ENCODE data around the gene ANTXR1. TPM values are rescaled to one million over a fixed set of nuclear protein-coding genes. Genes with fewer than 3 reads are reported as not detected.

The ANTXR1 gene
- total RNA-seq, 5 donors from 2014 or later (not counting 1 experiment from before 2014, with no cell fraction given): 0.19 to 0.79 (median 0.63) TPM; not detected in 1

- 57% methylated on average over 6 of the region's 8 CpGs for WGBS (ENCODE audit: insufficient coverage)
- Histone ChIP-seq H3K27me3 (replicated peaks in 1 of 2; ENCODE audit: control insufficient read depth in 2 of 2, extremely low read depth in 1 of 2, insufficient read depth in 2 of 2, low read length in 1 of 2) (peaks cover 8 to 26% of the 10 kb centered on the region in 2 experiments), H3K27ac (ENCODE audit: low read length) (no peak overlapping the region), H3K4me1 (ENCODE audit: control insufficient read depth in 1 of 2, extremely low read depth in 1 of 2, insufficient read depth in 2 of 2, low read length in 2 of 2) (peaks cover 0 to 18% of the 10 kb centered on the region in 2 experiments), H3K36me3 (ENCODE audit: control insufficient read depth in 2 of 2, extremely low read depth in 1 of 2, insufficient read depth in 1 of 2, low read length in 1 of 2) (no peaks in the 10 kb centered on the region), H3K9me3 (no peaks in the 10 kb centered on the region), H3K4me3 (ENCODE audit: control insufficient read depth in 1 of 2, extremely low read depth in 1 of 2, low read length in 1 of 2) (no peak overlapping the region)
- Mint-ChIP-seq H3K27ac (no peak overlapping the region), H3K4me3 (no peak overlapping the region), H3K4me1 (peaks cover 10 to 16% (median 14%) of the 10 kb centered on the region in 3 donors), H3K9me3 (no peaks in the 10 kb centered on the region), H3K27me3 (peaks cover 26 to 31% of the 10 kb centered on the region in 2 donors), H3K36me3 (no peaks in the 10 kb centered on the region)
- ChIA-PET CTCF (no interaction called here), POLR2A (no interaction called here)
- no peak for DNase-seq
- ATAC-seq (replicated peaks in 1 of 4): no peak
These were observed 2.4 kb upstream of the ANTXR1 start for GRCh38 chr2:69010437-69011194.

DNA sequence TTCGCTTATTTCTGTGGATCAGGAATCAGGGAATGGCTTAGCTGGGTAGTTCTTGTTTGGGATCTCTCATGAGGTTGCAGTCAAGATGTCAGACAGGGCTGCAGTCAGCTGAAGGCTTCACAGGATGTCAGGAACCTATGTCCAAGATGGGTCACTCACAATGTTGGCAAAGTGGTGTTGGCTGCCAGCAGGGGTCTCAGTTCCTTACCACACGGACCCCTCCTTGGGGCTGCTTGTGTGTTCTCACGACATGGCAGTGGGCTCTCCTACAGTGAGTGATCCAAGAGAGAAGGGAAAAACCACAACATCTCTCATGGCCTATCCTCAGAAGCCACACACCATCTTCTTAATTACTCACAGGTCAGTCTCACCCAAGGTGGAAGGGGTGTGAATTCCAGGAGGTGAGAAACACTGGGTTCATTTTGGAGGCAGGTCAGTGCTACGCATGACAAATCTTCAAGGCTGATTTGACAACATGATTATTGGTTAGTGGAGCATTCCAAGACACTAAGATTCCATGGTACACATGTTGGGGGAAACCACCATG lies 1.3 kb upstream of the ANTXR1 start:
- Histone ChIP-seq H3K27me3 (replicated peaks in 1 of 2; ENCODE audit: control insufficient read depth in 2 of 2, extremely low read depth in 1 of 2, insufficient read depth in 2 of 2, low read length in 1 of 2) (peaks cover 13 to 26% of the 10 kb centered on the region in 2 experiments), H3K27ac (ENCODE audit: low read length) (no peak overlapping the region), H3K4me3 (ENCODE audit: control insufficient read depth in 1 of 2, extremely low read depth in 1 of 2, low read length in 1 of 2) (no peak overlapping the region), H3K4me1 (ENCODE audit: control insufficient read depth in 1 of 2, extremely low read depth in 1 of 2, insufficient read depth in 2 of 2, low read length in 2 of 2) (peaks cover 0 to 18% of the 10 kb centered on the region in 2 experiments), H3K36me3 (ENCODE audit: control insufficient read depth in 2 of 2, extremely low read depth in 1 of 2, insufficient read depth in 1 of 2, low read length in 1 of 2) (no peaks in the 10 kb centered on the region), H3K9me3 (no peaks in the 10 kb centered on the region)
- no peak overlapping the region for H3K27ac Mint-ChIP-seq
- no peaks in the 10 kb centered on the region for H3K36me3 Mint-ChIP-seq
- ChIA-PET CTCF (no interaction called here), POLR2A (no interaction called here)
- H3K9me3 Mint-ChIP-seq: no peaks in the 10 kb centered on the region
- DNase-seq (no peak), ATAC-seq (replicated peaks in 1 of 4) (no peak)
- peaks cover 10 to 16% (median 14%) of the 10 kb centered on the region in 3 donors for H3K4me1 Mint-ChIP-seq
- H3K4me3 Mint-ChIP-seq: peak overlapping the region; percentile 26 to 78 (median 56)
- 77% methylated on average over 1 of the region's 4 CpGs for WGBS (ENCODE audit: insufficient coverage)
- peaks cover 26 to 36% of the 10 kb centered on the region in 2 donors for H3K27me3 Mint-ChIP-seq

- H3K9me3 Mint-ChIP-seq: no peaks in the 10 kb centered on the region
- no peak overlapping the region for H3K27ac ChIP-seq (ENCODE audit: low read length)
- ChIA-PET POLR2A (no interaction called here), CTCF (interaction anchor here (0.5 to 0.7 kb wide), 5 partner anchors 46 to 555 kb away, joined by 3 to 7 read pairs (median 5); no protein-coding TSS in a partner anchor)
- peak overlapping the region; percentile 57 to 91 for H3K4me3 ChIP-seq (ENCODE audit: control insufficient read depth in 1 of 2, extremely low read depth in 1 of 2, low read length in 1 of 2)
- DNase-seq (peak in 32 of 35 experiments; percentile 7 to 66 (median 32)), ATAC-seq (replicated peaks in 1 of 4) (peak; percentile 33 to 67 (median 56))
- H3K27me3 ChIP-seq (replicated peaks in 1 of 2; ENCODE audit: control insufficient read depth in 2 of 2, extremely low read depth in 1 of 2, insufficient read depth in 2 of 2, low read length in 1 of 2): peaks cover 13 to 31% of the 10 kb centered on the region in 2 experiments
- H3K27ac Mint-ChIP-seq: no peak overlapping the region
- no peaks in the 10 kb centered on the region for H3K36me3 ChIP-seq (ENCODE audit: control insufficient read depth in 2 of 2, extremely low read depth in 1 of 2, insufficient read depth in 1 of 2, low read length in 1 of 2)
- H3K27me3 Mint-ChIP-seq: peaks cover 26 to 45% of the 10 kb centered on the region in 2 donors
- peaks cover 10 to 16% (median 14%) of the 10 kb centered on the region in 3 donors for H3K4me1 Mint-ChIP-seq
- peak overlapping the region; percentile 59 to 80 (median 78) for H3K4me3 Mint-ChIP-seq
- no peaks in the 10 kb centered on the region for H3K36me3 Mint-ChIP-seq
- WGBS (ENCODE audit: insufficient coverage): 14% methylated on average over 7 of the region's 27 CpGs
- peaks cover 0 to 18% of the 10 kb centered on the region in 2 experiments for H3K4me1 ChIP-seq (ENCODE audit: control insufficient read depth in 1 of 2, extremely low read depth in 1 of 2, insufficient read depth in 2 of 2, low read length in 2 of 2)
- no peaks in the 10 kb centered on the region for H3K9me3 ChIP-seq
These were observed 453 bp upstream of the ANTXR1 start for GRCh38 chr2:69012310-69013141.

DNA sequence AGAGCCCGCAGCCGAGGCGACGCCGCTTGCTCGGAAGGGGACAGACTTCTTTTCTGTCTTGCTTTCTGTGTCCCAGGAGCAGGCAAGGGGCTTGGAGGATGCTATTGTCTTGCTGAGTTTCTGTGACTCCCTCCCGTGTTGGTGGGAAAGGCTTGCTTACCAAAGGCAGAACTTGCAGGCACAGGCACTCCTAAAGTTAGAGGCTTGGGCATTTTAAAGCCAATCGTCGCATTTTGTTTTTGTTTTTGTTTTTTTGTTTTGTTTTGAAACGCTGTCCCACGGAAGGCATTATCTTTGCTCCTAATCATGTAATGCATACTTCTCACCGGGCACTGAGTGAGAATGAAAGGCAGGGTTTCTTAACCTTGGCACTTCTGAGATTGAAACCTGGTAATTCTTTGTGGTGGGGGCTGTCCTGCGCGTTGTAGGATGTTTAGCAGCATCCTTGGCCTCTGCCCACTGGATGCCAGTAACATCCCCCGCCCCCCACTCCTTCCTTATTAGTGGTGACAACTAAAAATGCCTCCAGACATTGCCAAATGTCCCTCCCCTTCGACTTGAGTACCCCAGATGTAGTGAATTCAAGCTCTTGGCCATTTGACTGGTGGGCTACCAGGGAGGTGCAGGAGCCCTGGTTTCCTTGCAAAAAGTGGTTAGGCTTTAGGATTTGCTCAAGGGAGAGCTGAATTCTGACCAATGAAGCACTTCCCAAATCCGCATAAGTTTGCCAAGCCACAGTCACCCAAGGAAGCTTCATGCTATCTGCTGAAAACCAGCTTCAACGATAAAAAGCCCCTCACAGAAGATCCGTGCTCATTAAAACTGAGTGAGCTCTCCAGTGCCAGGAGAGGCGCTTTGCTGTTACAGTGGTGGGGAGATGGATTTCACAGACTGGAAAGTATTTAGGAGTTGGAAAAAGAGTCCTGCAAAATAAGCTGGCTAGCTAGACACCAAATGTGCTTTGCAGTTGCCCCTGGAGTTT lies 1.2 kb downstream of the ANTXR1 start:
- H3K27ac ChIP-seq (ENCODE audit: low read length): no peak overlapping the region
- H3K36me3 ChIP-seq (ENCODE audit: control insufficient read depth in 2 of 2, extremely low read depth in 1 of 2, insufficient read depth in 1 of 2, low read length in 1 of 2): no peaks in the 10 kb centered on the region
- POLR2A ChIA-PET: no interaction called here
- H3K9me3 ChIP-seq: no peaks in the 10 kb centered on the region
- 6% methylated on average over 8 of the region's 20 CpGs for WGBS (ENCODE audit: insufficient coverage)
- Mint-ChIP-seq H3K4me1 (peaks cover 10 to 16% (median 14%) of the 10 kb centered on the region in 3 donors), H3K27me3 (peaks cover 26 to 59% of the 10 kb centered on the region in 2 donors), H3K9me3 (no peaks in the 10 kb centered on the region), H3K4me3 (peak overlapping the region; percentile 55 to 78 (median 59)), H3K27ac (peak overlapping the region in 1 of 2 donors; percentile 54), H3K36me3 (no peaks in the 10 kb centered on the region)
- H3K4me3 ChIP-seq (ENCODE audit: control insufficient read depth in 1 of 2, extremely low read depth in 1 of 2, low read length in 1 of 2): peak overlapping the region in 1 of 2 donors; percentile 91
- no peak for DNase-seq
- H3K27me3 ChIP-seq (replicated peaks in 1 of 2; ENCODE audit: control insufficient read depth in 2 of 2, extremely low read depth in 1 of 2, insufficient read depth in 2 of 2, low read length in 1 of 2): peaks cover 15 to 36% of the 10 kb centered on the region in 2 experiments
- ATAC-seq (replicated peaks in 1 of 4): no peak
- CTCF ChIA-PET: interaction anchor here in 1 of 2 donors (0.7 to 1.3 kb wide), 2 partner anchors 12 to 1775 kb away, joined by 4 to 7 read pairs; no protein-coding TSS in a partner anchor
- peaks cover 0 to 18% of the 10 kb centered on the region in 2 experiments for H3K4me1 ChIP-seq (ENCODE audit: control insufficient read depth in 1 of 2, extremely low read depth in 1 of 2, insufficient read depth in 2 of 2, low read length in 2 of 2)

- Histone ChIP-seq H3K4me3 (ENCODE audit: control insufficient read depth in 1 of 2, extremely low read depth in 1 of 2, low read length in 1 of 2) (no peak overlapping the region), H3K36me3 (ENCODE audit: control insufficient read depth in 2 of 2, extremely low read depth in 1 of 2, insufficient read depth in 1 of 2, low read length in 1 of 2) (no peaks in the 10 kb centered on the region), H3K9me3 (no peaks in the 10 kb centered on the region), H3K4me1 (ENCODE audit: control insufficient read depth in 1 of 2, extremely low read depth in 1 of 2, insufficient read depth in 2 of 2, low read length in 2 of 2) (peaks cover 0 to 18% of the 10 kb centered on the region in 2 experiments), H3K27me3 (replicated peaks in 1 of 2; ENCODE audit: control insufficient read depth in 2 of 2, extremely low read depth in 1 of 2, insufficient read depth in 2 of 2, low read length in 1 of 2) (peaks cover 12 to 35% of the 10 kb centered on the region in 2 experiments), H3K27ac (ENCODE audit: low read length) (no peak overlapping the region)
- Mint-ChIP-seq H3K27me3 (peaks cover 29 to 67% of the 10 kb centered on the region in 2 donors), H3K4me1 (peaks cover 10 to 16% (median 14%) of the 10 kb centered on the region in 3 donors), H3K27ac (no peak overlapping the region), H3K4me3 (no peak overlapping the region), H3K36me3 (no peaks in the 10 kb centered on the region), H3K9me3 (no peaks in the 10 kb centered on the region)
- ATAC-seq (replicated peaks in 1 of 4): no peak
- 43% methylated on average over 2 of the region's 5 CpGs for WGBS (ENCODE audit: insufficient coverage)
- POLR2A ChIA-PET: no interaction called here
- CTCF ChIA-PET: no interaction called here
- DNase-seq: no peak
These were observed 4.1 kb downstream of the ANTXR1 start for GRCh38 chr2:69017080-69017479.

All from T-cell (primary cell).